Measurements from ENCODE around the gene N4BP3.

N4BP3 gene

GRCh38 chr5:178149199-178149932, 36.0 kb downstream of the N4BP3 start:
- H3K27ac ChIP-seq (ENCODE audit: low read length) = no peak overlapping the region
- no peaks in the 10 kb centered on the region for H3K9me3 ChIP-seq (ENCODE audit: insufficient read depth, low read length, severe bottlenecking)
- no peak overlapping the region for H3K4me3 ChIP-seq (ENCODE audit: low read depth in 1 of 2, low read length in 2 of 2)
- H3K36me3 ChIP-seq (ENCODE audit: insufficient read depth, low read length) = peaks cover 77% of the 10 kb centered on the region
- H3K4me2 ChIP-seq (ENCODE audit: insufficient read depth, low read length) = no peak overlapping the region
- ATAC-seq (ENCODE audit: insufficient read depth, low read depth) = no peak
- no peak overlapping the region for H2AFZ ChIP-seq (ENCODE audit: low read depth, low read length)
- H3K27me3 ChIP-seq (ENCODE audit: insufficient read depth, low read length, poor library complexity) = no peaks in the 10 kb centered on the region
- DNase-seq = no peak
- H3K4me1 ChIP-seq (ENCODE audit: insufficient read depth, low read length) = peaks cover 30% of the 10 kb centered on the region
- H4K20me1 ChIP-seq (ENCODE audit: insufficient read depth, low read length) = peaks cover 49% of the 10 kb centered on the region
- peaks cover 20% of the 10 kb centered on the region for H3K79me2 ChIP-seq (ENCODE audit: insufficient read depth, low read length)
- H3K9ac ChIP-seq (ENCODE audit: low read depth, low read length) = no peak overlapping the region
- TF ChIP-seq CTCF (IDR thresholded peaks at IDR 0.05; ENCODE audit: borderline replicate concordance, extremely low read depth, low read length, poor library complexity, severe bottlenecking) (no peak), EZH2 (IDR thresholded peaks at IDR 0.05; ENCODE audit: borderline replicate concordance, low read depth, low read length, severe bottlenecking) (no peak)

GRCh38 chr5:178150977-178151734, 37.8 kb downstream of the N4BP3 start:
- no peaks in the 10 kb centered on the region for H3K9me3 ChIP-seq (ENCODE audit: insufficient read depth, low read length, severe bottlenecking)
- H3K4me2 ChIP-seq (ENCODE audit: insufficient read depth, low read length) = peak overlapping the region; percentile 98; the same call in 1 of the 2 replicates
- ATAC-seq (ENCODE audit: insufficient read depth, low read depth) = no peak
- H4K20me1 ChIP-seq (ENCODE audit: insufficient read depth, low read length) = peaks cover 42% of the 10 kb centered on the region
- no peak overlapping the region for H3K27ac ChIP-seq (ENCODE audit: low read length)
- no peak overlapping the region for H3K9ac ChIP-seq (ENCODE audit: low read depth, low read length)
- H3K4me1 ChIP-seq (ENCODE audit: insufficient read depth, low read length) = peaks cover 34% of the 10 kb centered on the region
- no peak overlapping the region for H3K4me3 ChIP-seq (ENCODE audit: low read depth in 1 of 2, low read length in 2 of 2)
- TF ChIP-seq CTCF (IDR thresholded peaks at IDR 0.05; ENCODE audit: borderline replicate concordance, extremely low read depth, low read length, poor library complexity, severe bottlenecking) (peak; percentile 26), EZH2 (IDR thresholded peaks at IDR 0.05; ENCODE audit: borderline replicate concordance, low read depth, low read length, severe bottlenecking) (no peak)
- peaks cover 20% of the 10 kb centered on the region for H3K79me2 ChIP-seq (ENCODE audit: insufficient read depth, low read length)
- no peak overlapping the region for H2AFZ ChIP-seq (ENCODE audit: low read depth, low read length)
- DNase-seq = no peak
- peaks cover 67% of the 10 kb centered on the region for H3K36me3 ChIP-seq (ENCODE audit: insufficient read depth, low read length)
- no peaks in the 10 kb centered on the region for H3K27me3 ChIP-seq (ENCODE audit: insufficient read depth, low read length, poor library complexity)

- H3K4me2 ChIP-seq (ENCODE audit: insufficient read depth, low read length) = peak overlapping the region; percentile 98
- H3K36me3 ChIP-seq (ENCODE audit: insufficient read depth, low read length) = peaks cover 51% of the 10 kb centered on the region
- H3K27me3 ChIP-seq (ENCODE audit: insufficient read depth, low read length, poor library complexity) = no peaks in the 10 kb centered on the region
- no peaks in the 10 kb centered on the region for H3K9me3 ChIP-seq (ENCODE audit: insufficient read depth, low read length, severe bottlenecking)
- peaks cover 34% of the 10 kb centered on the region for H3K4me1 ChIP-seq (ENCODE audit: insufficient read depth, low read length)
- TF ChIP-seq EZH2 (IDR thresholded peaks at IDR 0.05; ENCODE audit: borderline replicate concordance, low read depth, low read length, severe bottlenecking) (no peak), CTCF (IDR thresholded peaks at IDR 0.05; ENCODE audit: borderline replicate concordance, extremely low read depth, low read length, poor library complexity, severe bottlenecking) (no peak)
- H3K9ac ChIP-seq (ENCODE audit: low read depth, low read length) = peak overlapping the region; percentile 67
- peak overlapping the region; percentile 72 for H2AFZ ChIP-seq (ENCODE audit: low read depth, low read length)
- DNase-seq (no peak), ATAC-seq (ENCODE audit: insufficient read depth, low read depth) (no peak)
- peak overlapping the region; percentile 86 to 95 for H3K4me3 ChIP-seq (ENCODE audit: low read depth in 1 of 2, low read length in 2 of 2)
- H3K79me2 ChIP-seq (ENCODE audit: insufficient read depth, low read length) = peaks cover 20% of the 10 kb centered on the region
- peak overlapping the region; percentile 47 for H3K27ac ChIP-seq (ENCODE audit: low read length)
- peaks cover 26% of the 10 kb centered on the region; the same call in 1 of the 2 replicates for H4K20me1 ChIP-seq (ENCODE audit: insufficient read depth, low read length)
These were observed 39.4 kb downstream of the N4BP3 start for GRCh38 chr5:178152491-178153444.

Data from DND-41 (cell line).